Raji (cell line): Measurements from ENCODE around the gene VOPP1.

Experiments used
- POLR2A ChIP-seq: IDR thresholded peaks from 2 replicates; pipeline ENCODE4 v1.6.1; 2011; ENCODE audit warnings: low read depth, low read length, control low read depth; ENCODE audit not compliant: insufficient read depth

The VOPP1 gene

DNA sequence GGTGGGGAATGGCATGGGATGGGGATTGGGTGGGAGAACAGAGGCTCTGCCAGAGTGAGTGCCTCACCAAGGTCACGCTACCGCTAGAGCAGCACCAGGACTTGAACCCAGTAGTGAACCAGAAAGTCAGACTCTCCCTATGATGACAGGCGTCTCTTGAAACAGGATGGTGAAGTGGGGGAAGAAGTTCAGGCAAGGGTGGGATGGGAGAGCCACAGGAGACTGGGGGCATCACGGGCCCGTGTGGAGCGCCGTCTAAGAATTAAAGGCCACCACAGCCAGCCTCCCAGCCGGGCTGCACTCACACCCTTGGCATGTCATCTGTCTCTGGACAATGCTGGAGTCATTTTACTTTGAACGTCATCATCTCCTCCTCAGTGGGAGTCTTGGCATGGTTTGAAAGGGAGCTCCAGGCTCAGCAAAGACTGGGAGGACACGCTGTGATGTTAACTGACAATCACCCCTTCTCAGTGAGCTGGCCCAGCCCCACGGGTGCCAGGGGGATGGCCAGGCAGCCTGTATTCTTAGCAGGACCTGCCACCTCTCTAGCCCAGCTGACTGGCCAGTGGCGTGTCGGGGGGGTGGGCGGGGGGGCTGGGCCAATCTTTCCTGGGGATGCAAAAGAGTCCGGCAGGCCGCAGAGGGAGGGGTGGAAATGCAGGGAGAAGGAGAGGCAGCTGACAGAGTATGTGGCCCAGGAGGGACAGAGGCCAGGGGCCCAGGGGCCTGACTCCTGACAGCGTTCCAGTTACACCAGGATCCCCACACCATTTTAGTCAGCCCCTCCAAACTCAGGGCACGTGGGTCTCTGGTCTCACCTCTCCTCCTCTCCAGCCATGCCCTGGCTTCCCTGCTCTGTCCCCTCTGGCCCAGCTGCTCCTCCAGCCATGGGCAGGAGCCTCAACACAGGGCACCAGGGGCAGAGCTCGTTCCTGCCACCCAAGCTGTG, 96.2 kb downstream of the VOPP1 start:
- TF ChIP-seq POLR2A = no peak

DNA sequence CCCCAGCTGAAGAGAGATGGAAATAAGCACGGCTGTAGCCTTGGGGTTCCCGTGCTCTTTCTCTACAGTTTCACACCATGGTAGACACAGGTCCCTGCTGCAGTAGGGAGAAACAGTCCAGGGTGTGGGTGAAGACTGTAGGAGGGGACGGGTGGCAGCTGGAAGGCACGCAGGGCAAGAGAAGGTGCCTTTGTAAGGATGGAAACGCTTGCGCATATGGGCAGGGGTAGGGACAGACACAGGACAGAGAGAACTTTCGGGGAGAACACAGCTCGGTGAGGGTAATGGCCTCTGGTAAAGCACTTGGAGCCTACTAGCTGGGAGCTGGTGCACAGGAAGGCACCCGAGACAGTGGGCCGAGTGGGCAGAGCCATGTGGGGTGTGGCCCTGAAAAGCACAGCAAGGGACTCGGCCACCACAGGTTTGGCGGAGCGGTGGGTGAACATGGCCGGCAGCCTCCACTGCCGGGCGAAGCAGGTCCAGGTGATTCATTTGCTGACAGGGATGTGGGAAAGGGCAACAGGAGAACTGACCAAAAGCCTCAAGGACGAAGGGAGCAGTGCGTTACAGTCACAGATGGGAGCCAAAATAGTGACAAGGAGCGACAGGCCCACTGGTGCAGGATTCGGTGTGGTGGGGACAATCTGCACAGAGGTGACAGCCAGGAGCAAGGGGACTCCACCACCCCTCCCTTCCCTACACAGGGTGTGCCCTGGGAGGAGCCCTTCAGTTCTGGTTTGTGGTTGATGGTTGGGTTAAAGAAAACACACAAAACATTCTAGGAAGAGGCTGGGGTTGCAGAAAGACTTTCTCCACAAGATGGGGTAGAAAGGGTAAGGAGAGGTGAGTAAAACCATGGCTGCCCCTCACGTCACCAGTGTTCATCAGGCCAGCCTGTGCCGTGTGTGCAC, 97.1 kb downstream of the VOPP1 start:
- TF ChIP-seq POLR2A = no peak

DNA sequence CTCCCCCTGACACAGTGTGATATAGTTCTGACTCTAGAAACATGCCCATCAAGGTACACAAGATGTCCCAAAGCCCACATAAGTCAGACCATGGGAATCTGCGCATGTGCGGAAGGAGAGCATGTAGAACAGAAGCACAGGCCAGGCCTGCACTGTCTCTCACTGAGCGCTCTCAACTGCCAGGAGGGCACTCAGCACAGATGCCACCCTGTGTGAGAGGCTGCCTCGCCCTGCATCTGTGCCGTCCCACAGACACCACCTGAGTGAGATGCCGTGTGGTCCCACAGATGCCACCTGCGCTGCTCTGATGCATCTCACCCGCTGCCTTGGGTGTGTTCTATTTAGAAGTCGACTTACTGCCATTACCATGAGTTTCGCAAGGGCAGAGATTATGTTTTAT, 98.4 kb downstream of the VOPP1 start:
- no peak for TF ChIP-seq POLR2A

DNA sequence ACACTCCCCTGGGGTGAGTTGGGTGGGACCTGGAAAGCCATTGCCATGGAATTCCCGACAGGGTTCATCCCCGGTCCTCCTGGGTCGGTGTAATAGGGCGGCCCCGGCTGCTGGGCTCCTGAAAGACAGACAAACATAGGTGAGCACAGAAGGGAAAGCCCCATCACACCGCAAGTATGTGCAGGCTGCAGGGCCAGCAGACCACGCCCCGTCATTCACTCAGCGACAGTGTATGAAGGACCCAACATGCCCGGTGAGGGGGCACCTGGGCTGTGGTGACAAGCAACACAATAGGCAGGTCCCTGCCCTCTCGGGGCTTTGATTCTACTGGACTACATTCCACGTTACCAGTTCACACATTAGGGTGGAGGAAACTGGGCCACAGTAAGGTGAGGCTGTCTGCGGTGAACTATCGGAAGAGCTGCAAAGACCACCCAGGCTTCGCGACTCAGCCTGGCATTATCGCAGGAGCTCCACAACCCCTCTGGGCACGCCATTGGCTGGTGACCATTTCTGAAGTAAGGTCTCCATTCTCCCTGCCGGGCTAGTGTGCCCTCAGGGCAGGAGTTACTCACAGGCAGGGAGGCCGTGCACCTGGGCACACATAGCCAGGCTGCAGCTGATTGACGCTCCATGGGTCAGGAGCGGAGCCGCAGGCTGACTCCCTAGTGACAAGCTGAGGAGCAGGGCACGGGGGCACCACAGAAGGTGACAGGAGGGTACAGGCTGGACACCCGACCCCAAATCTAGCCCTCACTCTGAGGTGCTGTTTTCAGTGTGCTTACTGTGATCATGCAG, 99.2 kb downstream of the VOPP1 start:
- no peak for TF ChIP-seq POLR2A

DNA sequence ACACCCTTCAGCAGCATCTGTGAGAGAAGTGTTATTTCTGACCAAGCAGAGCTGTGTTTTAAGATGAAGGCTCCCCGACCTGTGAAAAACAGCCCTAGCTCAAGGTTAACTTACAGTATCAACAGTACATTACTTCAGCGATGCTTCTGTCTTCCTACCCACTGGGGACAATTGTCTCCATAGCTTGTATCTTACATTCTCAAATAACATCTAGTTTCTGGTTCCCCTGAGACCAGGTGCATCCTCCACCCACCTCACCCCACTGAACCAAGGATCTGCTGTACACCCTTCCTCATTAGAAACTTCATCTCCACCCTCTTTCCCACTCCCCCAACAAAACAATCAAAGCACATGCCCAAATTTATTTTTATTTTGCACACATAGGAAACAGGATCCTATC, 102.0 kb downstream of the VOPP1 start:
- TF ChIP-seq POLR2A = no peak

DNA sequence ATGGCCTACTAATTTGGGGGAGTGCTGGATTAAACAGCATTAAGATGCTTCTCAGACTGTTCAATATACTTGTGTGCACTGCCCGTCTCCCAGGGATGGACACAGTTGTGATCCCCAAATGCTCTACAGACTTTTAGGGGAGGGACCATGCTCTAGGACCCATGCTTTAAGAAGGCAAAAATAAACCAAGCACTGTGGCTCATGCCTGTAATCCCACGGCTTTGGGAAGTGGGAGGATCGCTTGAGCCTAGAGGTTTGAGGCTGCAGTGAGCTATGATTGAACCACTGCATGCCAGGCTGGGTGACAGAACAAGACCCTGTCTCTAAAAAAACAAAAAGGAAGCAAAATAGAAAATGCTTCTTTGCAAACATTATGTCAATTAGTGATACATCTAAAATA, 102.6 kb downstream of the VOPP1 start:
- TF ChIP-seq POLR2A = no peak

DNA sequence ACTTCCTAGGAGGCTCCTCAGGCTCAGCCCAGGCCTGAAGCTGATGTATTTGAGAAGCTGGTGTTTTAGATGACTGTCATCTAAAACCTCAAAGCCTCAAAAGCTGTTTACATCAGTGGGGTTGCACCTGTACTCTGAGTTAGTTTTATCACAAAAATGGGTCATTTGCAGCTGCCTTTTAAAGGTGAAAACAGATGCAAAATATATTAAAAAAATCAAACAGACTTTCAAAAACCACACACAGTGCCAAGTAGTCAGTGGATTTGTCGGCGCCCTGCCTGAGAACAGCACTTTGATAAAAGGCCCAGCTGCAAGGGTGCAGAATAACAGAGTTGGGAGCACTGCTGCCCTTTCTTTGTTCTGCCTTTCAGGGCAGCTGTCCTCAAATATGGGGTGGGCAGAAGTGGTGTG, 103.0 kb downstream of the VOPP1 start:
- no peak for TF ChIP-seq POLR2A

DNA sequence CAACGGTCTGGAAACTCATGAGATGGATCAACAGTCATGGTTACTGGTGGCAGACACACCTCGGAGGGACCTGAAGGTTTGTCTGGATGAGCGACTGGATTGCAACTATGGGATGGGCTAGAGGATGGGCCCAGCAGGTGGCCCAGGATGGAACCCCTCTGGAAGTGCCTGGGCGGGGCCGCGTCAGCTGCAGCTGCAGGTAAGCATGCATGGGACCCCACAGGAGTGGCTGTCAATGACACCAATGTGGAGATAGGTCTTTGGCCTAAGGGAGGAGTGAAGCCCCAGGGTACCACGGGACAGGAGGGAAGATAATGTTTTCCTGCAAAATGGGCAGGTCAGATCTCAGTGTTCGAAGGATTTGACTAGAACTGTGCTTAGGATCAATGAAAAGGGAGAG, 103.8 kb downstream of the VOPP1 start:
- no peak for TF ChIP-seq POLR2A

DNA sequence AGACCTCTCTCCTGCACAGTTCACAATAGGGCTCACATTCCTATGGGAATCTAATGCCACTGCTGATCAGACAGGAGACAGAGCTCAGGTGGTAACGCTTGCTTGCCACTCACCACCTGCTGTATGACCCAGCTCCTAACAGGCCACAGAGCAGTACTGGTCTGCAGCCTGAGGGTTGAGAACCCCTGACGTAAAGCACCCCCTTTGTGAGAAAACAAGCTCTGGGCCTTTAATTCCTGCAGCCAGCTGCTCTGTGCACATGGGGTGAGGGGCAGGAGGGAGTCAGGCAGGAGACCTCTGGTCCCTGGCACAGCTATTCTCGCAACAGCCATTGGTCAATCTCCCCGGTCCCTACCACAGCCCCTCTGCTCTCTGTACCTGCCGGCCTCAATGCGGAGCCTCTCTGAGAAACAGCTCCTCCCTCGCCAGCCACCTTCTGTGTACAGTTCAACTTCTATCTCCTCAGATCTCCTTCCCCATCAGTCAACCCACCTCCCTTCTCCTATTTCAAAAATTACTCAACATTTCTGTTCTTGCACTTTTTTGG, 105.2 kb downstream of the VOPP1 start:
- no peak for TF ChIP-seq POLR2A

DNA sequence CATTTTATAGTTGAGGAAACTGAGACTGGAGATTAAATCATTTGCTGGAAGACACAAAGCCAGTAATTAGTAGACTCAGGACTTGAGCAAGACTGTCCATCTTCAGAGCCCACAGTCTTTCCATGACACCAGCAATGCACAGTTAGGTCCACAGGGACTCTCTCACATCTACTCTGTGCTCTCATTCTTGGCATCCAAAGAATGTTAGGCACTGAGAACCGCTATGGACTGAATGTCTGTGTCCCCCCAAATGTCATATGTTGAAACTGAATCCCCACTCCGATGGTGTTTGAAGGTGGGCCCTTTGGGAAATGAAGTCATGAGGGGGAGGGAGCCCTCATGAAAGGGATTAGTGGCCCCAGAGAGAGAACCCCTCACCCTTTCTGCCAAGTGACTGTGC, 106.6 kb downstream of the VOPP1 start:
- TF ChIP-seq POLR2A = no peak

DNA sequence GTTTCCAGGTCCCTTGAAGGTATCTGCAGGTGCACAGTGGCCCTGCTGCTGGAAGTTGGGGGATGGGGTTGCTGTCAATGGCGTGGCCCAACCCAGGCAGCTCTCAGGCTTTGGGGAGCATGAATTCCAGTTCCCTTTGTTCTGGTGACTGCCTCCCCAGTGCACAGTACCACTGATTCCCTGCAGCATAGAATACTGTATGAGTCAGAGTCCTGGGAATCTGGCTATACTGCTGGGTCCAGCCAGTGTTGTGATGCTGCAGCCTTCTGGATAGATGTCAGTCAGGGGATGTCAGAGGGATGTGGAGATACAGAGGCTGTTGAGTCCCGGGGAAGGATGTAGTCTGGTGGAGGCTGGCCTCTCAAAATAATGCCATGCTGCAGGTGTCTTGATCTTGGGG, 107.9 kb downstream of the VOPP1 start:
- TF ChIP-seq POLR2A = no peak

DNA sequence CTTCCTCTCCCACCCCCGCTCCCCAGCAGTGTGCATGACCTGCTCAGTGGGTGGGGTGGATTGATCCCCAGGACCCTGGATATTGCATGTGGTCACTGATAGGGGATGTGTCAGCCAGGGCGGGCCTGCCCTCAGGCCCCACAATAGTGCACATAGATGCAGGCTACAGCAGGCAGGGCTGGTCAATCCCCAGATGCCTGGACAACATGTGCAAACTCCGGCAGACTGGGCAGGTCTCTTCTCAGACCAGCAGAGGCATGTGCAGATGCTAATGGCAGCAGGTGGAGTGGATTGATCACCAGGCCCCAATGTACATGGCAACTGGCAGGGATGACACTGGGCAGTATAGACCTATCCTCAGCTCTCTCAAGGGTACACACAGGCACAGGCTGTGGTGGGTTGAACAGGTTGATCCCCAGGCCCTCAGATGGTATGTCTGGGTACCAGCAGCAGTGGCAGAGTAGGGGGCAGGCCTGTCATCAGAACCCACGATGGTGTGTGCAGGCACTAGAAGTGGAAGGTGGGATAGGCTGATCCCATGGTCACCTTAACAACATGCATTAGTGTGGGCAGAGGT, 108.5 kb downstream of the VOPP1 start:
- TF ChIP-seq POLR2A = no peak

DNA sequence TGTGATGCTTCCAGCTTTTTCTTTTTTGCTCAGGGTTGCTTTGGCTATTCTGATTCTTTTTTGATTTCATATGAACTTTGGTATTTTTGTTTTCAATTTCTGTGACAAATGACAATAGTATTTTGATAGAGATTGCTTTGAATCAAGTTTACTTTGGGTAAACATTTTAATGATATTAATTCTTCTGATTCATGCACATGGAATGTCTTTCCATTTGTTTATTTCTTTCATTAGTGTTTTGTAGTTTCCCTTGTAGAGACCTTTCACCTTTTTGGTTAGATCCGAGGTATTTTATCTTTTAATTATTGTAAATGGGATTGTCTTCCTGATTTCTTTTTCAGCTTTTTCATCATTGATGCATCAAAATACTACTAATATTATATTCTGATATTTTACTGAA, 114.0 kb downstream of the VOPP1 start:
- no peak for TF ChIP-seq POLR2A

DNA sequence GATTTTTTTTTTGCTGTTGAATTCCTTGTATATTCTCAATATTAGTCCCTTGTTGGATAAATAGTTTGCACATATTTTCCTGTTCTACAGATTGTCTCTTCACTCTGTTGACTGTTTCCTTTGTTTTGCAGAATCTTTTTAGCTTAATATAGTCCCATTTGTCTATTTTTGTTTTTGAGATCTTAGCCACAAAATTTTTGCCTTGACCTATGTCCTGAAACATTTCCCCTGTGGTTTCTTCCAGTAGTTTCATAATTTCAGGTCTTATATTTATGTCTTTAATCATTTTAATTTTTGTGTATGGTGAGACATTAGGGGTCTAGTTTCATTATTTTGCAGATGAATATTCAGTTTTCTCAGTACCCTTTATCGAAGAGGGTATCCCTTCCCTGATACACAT, 114.5 kb downstream of the VOPP1 start:
- no peak for TF ChIP-seq POLR2A
